GM10266 (cell line): ENCODE results near the gene ASB7.

ENCODE experiments used
- DNase-seq: peaks from one replicate; pipeline ENCODE4 v3.0.0; 2012; ENCODE audit errors: extremely low spot score
- CTCF ChIP-seq: IDR thresholded peaks from 2 replicates; pipeline ENCODE4 v1.5.1; 2012; ENCODE audit warnings: mild to moderate bottlenecking, low read depth; ENCODE audit not compliant: control insufficient read depth, insufficient read depth; ENCODE audit errors: missing control alignments

ASB7 gene

GRCh38 chr15:100663086-100663914 lies 60.9 kb downstream of the ASB7 start:
- no peak for DNase-seq
- TF ChIP-seq CTCF: no peak

GRCh38 chr15:100663915-100664281 lies 61.5 kb downstream of the ASB7 start:
- no peak for DNase-seq
- TF ChIP-seq CTCF: no peak

- no peak for DNase-seq
- TF ChIP-seq CTCF: no peak
Measured at GRCh38 chr15:100665570-100665969, 63.2 kb downstream of the ASB7 start.

- DNase-seq: no peak
- TF ChIP-seq CTCF: no peak
Measured at GRCh38 chr15:100667405-100668347, 65.3 kb downstream of the ASB7 start.

- TF ChIP-seq CTCF: no peak
- no peak for DNase-seq
Measured at GRCh38 chr15:100668348-100668745, 66.0 kb downstream of the ASB7 start.

GRCh38 chr15:100669260-100669659 lies 66.9 kb downstream of the ASB7 start:
- no peak for DNase-seq
- no peak for TF ChIP-seq CTCF
